Esophagus squamous epithelium (tissue), 4 donors: Measurements from ENCODE around the gene PHKA1.

ENCODE experiments used
- POLR2A ChIP-seq, 4 donors: fragments of 450-650 bp; IDR thresholded peaks; one replicate each; pipeline ENCODE4 v1.6.1; 2017; ENCODE audit warnings: antibody characterized with exemption in 4 of 4, mild to moderate bottlenecking in 4 of 4, moderate library complexity in 3 of 4
- TF ChIP-seq, protein P1 (sequence below), 6 experiments: fragments of 450-650 bp in 4 of 6; fragments of 200-600 bp in 2 of 6; sonication (generic) in 2 of 6; IDR thresholded peaks; one replicate each; pipeline ENCODE4 v1.5.1; 2016 to 2019; ENCODE audit warnings: antibody characterized with exemption in 6 of 6, mild to moderate bottlenecking in 4 of 6, moderate library complexity in 4 of 6

DNA sequence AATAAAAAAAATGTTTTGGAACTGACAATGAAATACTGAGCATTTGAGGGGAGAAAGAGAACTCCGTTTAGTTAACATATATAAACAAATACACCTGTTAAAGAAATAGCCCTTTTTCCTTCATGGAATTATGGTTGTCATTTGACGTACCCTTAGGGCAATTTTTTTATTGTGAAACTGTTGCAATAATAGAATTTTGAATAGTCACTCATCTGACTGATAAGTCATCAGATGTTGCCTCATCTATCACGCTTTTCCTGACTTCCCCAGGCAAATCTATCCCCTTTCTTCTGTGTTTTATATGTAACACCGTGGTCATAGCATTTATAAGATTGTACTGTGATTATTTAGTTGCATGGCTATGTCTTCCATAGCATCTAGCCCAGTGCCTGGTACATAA is 72.5 kb downstream of the PHKA1 start:
- TF ChIP-seq, protein P1, sequence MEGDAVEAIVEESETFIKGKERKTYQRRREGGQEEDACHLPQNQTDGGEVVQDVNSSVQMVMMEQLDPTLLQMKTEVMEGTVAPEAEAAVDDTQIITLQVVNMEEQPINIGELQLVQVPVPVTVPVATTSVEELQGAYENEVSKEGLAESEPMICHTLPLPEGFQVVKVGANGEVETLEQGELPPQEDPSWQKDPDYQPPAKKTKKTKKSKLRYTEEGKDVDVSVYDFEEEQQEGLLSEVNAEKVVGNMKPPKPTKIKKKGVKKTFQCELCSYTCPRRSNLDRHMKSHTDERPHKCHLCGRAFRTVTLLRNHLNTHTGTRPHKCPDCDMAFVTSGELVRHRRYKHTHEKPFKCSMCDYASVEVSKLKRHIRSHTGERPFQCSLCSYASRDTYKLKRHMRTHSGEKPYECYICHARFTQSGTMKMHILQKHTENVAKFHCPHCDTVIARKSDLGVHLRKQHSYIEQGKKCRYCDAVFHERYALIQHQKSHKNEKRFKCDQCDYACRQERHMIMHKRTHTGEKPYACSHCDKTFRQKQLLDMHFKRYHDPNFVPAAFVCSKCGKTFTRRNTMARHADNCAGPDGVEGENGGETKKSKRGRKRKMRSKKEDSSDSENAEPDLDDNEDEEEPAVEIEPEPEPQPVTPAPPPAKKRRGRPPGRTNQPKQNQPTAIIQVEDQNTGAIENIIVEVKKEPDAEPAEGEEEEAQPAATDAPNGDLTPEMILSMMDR (IDR thresholded peaks at IDR 0.05), result no peak
- TF ChIP-seq POLR2A (IDR thresholded peaks at IDR 0.05), result no peak
